ENCODE results near the gene SASH1. TPM values are rescaled to one million over a fixed set of nuclear protein-coding genes. Genes with fewer than 3 reads are reported as not detected.

SASH1 gene
- total RNA-seq, 1 experiment from 2014 or later: 42.0 TPM

- intact Hi-C loops (cut with micrococcal nuclease; ENCODE audit: unreplicated experiment): no loop called here
- Histone ChIP-seq H3K27me3 (replicated peaks; ENCODE audit: control insufficient read depth, insufficient read depth, low read length) (no peaks in the 10 kb centered on the region), H3K36me3 (ENCODE audit: control insufficient read depth, insufficient read depth, low read length) (no peaks in the 10 kb centered on the region), H3K9me3 (no peaks in the 10 kb centered on the region), H3K4me3 (ENCODE audit: low read depth, low read length) (no peak overlapping the region), H3K4me1 (no peaks in the 10 kb centered on the region; the same call in 1 of the 2 replicates)
- H3K9me3 Mint-ChIP-seq (ENCODE audit: unreplicated experiment): no peaks in the 10 kb centered on the region
- no peak overlapping the region for H3K4me3 Mint-ChIP-seq (ENCODE audit: unreplicated experiment)
- H3K36me3 Mint-ChIP-seq (ENCODE audit: insufficient read depth, unreplicated experiment): peaks cover 20% of the 10 kb centered on the region
- POLR2A ChIA-PET: no interaction called here
- CTCF ChIA-PET: no interaction called here
- no TSS peak for BruUV-seq (replicated peaks)
- no peaks in the 10 kb centered on the region for H3K27me3 Mint-ChIP-seq (ENCODE audit: insufficient read depth, unreplicated experiment)
- no peaks in the 10 kb centered on the region for H3K4me1 Mint-ChIP-seq (ENCODE audit: low read depth, unreplicated experiment)
- DNase-seq: no peak
- TF ChIP-seq, protein P1, sequence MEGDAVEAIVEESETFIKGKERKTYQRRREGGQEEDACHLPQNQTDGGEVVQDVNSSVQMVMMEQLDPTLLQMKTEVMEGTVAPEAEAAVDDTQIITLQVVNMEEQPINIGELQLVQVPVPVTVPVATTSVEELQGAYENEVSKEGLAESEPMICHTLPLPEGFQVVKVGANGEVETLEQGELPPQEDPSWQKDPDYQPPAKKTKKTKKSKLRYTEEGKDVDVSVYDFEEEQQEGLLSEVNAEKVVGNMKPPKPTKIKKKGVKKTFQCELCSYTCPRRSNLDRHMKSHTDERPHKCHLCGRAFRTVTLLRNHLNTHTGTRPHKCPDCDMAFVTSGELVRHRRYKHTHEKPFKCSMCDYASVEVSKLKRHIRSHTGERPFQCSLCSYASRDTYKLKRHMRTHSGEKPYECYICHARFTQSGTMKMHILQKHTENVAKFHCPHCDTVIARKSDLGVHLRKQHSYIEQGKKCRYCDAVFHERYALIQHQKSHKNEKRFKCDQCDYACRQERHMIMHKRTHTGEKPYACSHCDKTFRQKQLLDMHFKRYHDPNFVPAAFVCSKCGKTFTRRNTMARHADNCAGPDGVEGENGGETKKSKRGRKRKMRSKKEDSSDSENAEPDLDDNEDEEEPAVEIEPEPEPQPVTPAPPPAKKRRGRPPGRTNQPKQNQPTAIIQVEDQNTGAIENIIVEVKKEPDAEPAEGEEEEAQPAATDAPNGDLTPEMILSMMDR (IDR thresholded peaks at IDR 0.05; ENCODE audit: insufficient read depth in 1 of 2, low read depth in 1 of 2, low read length in 1 of 2, severe bottlenecking in 1 of 2, unreplicated experiment in 1 of 2): no peak
- no peak overlapping the region for H3K27ac Mint-ChIP-seq (ENCODE audit: unreplicated experiment)
These were observed 21.6 kb downstream of the SASH1 start for GRCh38 chr6:148364056-148364824.

- Mint-ChIP-seq H3K27ac (ENCODE audit: unreplicated experiment) (no peak overlapping the region), H3K9me3 (ENCODE audit: unreplicated experiment) (no peaks in the 10 kb centered on the region), H3K4me3 (ENCODE audit: unreplicated experiment) (no peak overlapping the region), H3K36me3 (ENCODE audit: insufficient read depth, unreplicated experiment) (peaks cover 17% of the 10 kb centered on the region), H3K27me3 (ENCODE audit: insufficient read depth, unreplicated experiment) (no peaks in the 10 kb centered on the region), H3K4me1 (ENCODE audit: low read depth, unreplicated experiment) (no peaks in the 10 kb centered on the region)
- H3K36me3 ChIP-seq (ENCODE audit: control insufficient read depth, insufficient read depth, low read length): no peaks in the 10 kb centered on the region
- no peaks in the 10 kb centered on the region for H3K9me3 ChIP-seq
- ChIA-PET POLR2A (interaction anchor here (0.6 kb wide), 1 partner anchor 10 kb away, joined by 3 read pairs; no protein-coding TSS in a partner anchor), CTCF (no interaction called here)
- no peaks in the 10 kb centered on the region; the same call in 1 of the 2 replicates for H3K4me1 ChIP-seq
- H3K27me3 ChIP-seq (replicated peaks; ENCODE audit: control insufficient read depth, insufficient read depth, low read length): no peaks in the 10 kb centered on the region
- intact Hi-C loops (cut with micrococcal nuclease; ENCODE audit: unreplicated experiment): no loop called here
- TF ChIP-seq, protein P1 (IDR thresholded peaks at IDR 0.05; ENCODE audit: insufficient read depth in 1 of 2, low read depth in 1 of 2, low read length in 1 of 2, severe bottlenecking in 1 of 2, unreplicated experiment in 1 of 2): no peak
- DNase-seq: no peak
- BruUV-seq (replicated peaks): no TSS peak
- H3K4me3 ChIP-seq (ENCODE audit: low read depth, low read length): no peak overlapping the region
These were observed 22.4 kb downstream of the SASH1 start for GRCh38 chr6:148365041-148365440.

DNA sequence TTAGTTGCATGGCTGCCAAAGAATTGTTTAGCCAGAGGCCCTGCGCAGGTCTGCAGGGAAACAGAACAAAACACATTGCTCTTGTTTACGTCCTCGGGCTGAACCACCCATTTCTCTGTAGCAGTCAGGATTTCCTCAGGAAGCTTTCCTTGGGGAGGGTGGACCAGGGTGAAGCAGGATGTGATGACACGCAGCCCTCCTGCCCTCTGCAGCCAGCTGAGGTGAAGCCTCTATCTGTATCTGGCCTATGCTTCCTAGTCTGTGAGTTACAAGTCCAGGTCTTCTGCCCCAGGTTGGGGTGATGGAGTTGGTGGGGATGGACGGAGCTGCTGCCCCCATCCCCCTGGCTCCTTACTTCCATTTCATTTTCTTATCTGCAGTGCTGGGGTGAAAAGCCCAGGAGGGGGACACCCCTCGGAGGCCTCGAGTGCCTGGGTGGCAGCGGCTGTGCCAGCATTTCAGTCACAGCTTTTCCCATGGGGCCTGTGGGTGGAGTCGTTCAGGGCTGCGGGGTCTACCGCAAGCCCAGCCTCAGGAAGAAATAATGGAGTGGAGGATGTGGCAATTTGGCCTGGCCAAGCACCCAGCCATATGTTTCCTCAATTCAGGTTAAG, 24.9 kb downstream of the SASH1 start:
- DNase-seq: no peak
- Mint-ChIP-seq H3K36me3 (ENCODE audit: insufficient read depth, unreplicated experiment) (peaks cover 8% of the 10 kb centered on the region), H3K27ac (ENCODE audit: unreplicated experiment) (no peak overlapping the region), H3K27me3 (ENCODE audit: insufficient read depth, unreplicated experiment) (no peaks in the 10 kb centered on the region), H3K4me1 (ENCODE audit: low read depth, unreplicated experiment) (no peaks in the 10 kb centered on the region), H3K9me3 (ENCODE audit: unreplicated experiment) (no peaks in the 10 kb centered on the region), H3K4me3 (ENCODE audit: unreplicated experiment) (no peak overlapping the region)
- no peak overlapping the region for H3K4me3 ChIP-seq (ENCODE audit: low read depth, low read length)
- CTCF ChIA-PET: no interaction called here
- no peaks in the 10 kb centered on the region for H3K36me3 ChIP-seq (ENCODE audit: control insufficient read depth, insufficient read depth, low read length)
- H3K4me1 ChIP-seq: no peaks in the 10 kb centered on the region; the same call in 1 of the 2 replicates
- no TSS peak for BruUV-seq (replicated peaks)
- no peaks in the 10 kb centered on the region for H3K27me3 ChIP-seq (replicated peaks; ENCODE audit: control insufficient read depth, insufficient read depth, low read length)
- TF ChIP-seq, protein P1 (IDR thresholded peaks at IDR 0.05; ENCODE audit: insufficient read depth in 1 of 2, low read depth in 1 of 2, low read length in 1 of 2, severe bottlenecking in 1 of 2, unreplicated experiment in 1 of 2): no peak
- intact Hi-C loops (cut with micrococcal nuclease; ENCODE audit: unreplicated experiment): no loop called here
- H3K9me3 ChIP-seq: no peaks in the 10 kb centered on the region
- POLR2A ChIA-PET: interaction anchor here (0.6 kb wide), 1 partner anchor 107 kb away, joined by 12 read pairs; no protein-coding TSS in a partner anchor
